Measurements from ENCODE around the gene RFNG. TPM values are rescaled to one million over a fixed set of nuclear protein-coding genes. Genes with fewer than 3 reads are reported as not detected.

Gene RFNG
- total and polyA plus RNA-seq, 8 donors = 18.2 to 59.1 (median 29.6) TPM

DNA sequence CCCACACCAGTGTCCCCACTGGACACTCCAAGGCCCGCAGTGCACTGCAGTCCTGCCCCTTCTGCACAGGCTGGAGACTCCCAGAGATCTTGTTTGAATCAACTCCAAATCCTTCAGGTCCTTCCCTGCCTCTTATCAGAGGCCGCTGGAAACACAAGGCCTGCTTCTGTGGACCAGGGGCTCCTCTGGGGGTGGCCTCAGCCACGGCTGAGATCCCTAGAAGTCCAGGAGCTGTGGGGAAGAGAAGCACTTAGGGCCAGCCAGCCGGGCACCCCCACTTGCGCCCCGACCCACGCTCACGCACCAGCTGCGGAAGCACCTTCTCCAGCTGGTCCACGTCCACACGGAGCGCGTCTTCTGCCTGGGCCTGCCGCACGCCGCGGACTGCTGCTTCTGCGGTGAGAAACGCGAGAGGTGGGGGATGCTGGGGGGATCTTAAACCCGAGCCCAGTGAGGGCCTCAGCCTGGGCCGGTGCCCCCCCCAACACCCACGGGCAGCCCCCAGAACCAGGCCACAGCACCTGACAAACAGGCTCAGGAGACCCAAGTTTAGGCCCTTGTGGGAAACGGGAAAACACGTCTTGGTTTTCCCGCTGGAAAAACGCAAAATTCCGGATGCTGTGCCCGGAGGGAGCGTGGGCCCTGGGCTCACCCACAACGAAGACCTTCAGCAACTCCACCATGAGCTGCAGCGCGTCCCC is 32.5 kb downstream of the RFNG start:
- TF ChIP-seq, protein P1, sequence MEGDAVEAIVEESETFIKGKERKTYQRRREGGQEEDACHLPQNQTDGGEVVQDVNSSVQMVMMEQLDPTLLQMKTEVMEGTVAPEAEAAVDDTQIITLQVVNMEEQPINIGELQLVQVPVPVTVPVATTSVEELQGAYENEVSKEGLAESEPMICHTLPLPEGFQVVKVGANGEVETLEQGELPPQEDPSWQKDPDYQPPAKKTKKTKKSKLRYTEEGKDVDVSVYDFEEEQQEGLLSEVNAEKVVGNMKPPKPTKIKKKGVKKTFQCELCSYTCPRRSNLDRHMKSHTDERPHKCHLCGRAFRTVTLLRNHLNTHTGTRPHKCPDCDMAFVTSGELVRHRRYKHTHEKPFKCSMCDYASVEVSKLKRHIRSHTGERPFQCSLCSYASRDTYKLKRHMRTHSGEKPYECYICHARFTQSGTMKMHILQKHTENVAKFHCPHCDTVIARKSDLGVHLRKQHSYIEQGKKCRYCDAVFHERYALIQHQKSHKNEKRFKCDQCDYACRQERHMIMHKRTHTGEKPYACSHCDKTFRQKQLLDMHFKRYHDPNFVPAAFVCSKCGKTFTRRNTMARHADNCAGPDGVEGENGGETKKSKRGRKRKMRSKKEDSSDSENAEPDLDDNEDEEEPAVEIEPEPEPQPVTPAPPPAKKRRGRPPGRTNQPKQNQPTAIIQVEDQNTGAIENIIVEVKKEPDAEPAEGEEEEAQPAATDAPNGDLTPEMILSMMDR (IDR thresholded peaks at IDR 0.05) = no peak
- H3K4me1 ChIP-seq = peaks cover 9 to 13% (median 13%) of the 10 kb centered on the region in 3 donors
- H3K27ac ChIP-seq = no peak overlapping the region
- H3K36me3 ChIP-seq = no peaks in the 10 kb centered on the region
- H3K9me3 ChIP-seq = no peaks in the 10 kb centered on the region
- ATAC-seq (no peak), DNase-seq (no peak), FAIRE-seq (no peak)
- no peaks in the 10 kb centered on the region for H3K27me3 ChIP-seq
- 81 to 84% methylated on average over 33 of the region's 33 CpGs for WGBS, 2 donors
- intact Hi-C loops (cut with DNase I) = loop anchor here (2.0 to 10.0 kb wide), 3 partner anchors 54 to 64 kb away; partner anchors contain the start of gene NOTUM (in 1 of the 3)
- no peak overlapping the region for H3K4me3 ChIP-seq

- H3K36me3 ChIP-seq = no peaks in the 10 kb centered on the region
- ATAC-seq (no peak), DNase-seq (no peak), FAIRE-seq (no peak)
- intact Hi-C loops (cut with DNase I) = loop anchor here (2.0 to 10.0 kb wide), 3 partner anchors 54 to 64 kb away; partner anchors contain the start of gene NOTUM (in 1 of the 3)
- H3K27ac ChIP-seq = peak overlapping the region in 1 of 4 donors; percentile 16
- no peaks in the 10 kb centered on the region for H3K9me3 ChIP-seq
- 46 to 53% methylated on average over 19 of the region's 19 CpGs for WGBS, 2 donors
- TF ChIP-seq, protein P1 (IDR thresholded peaks at IDR 0.05) = no peak
- H3K4me1 ChIP-seq = peaks cover 7 to 9% (median 7%) of the 10 kb centered on the region in 3 donors
- no peaks in the 10 kb centered on the region for H3K27me3 ChIP-seq
- H3K4me3 ChIP-seq = no peak overlapping the region
These were observed 33.2 kb downstream of the RFNG start for GRCh38 chr17:82018152-82018988.

- FAIRE-seq = no peak
- H3K4me3 ChIP-seq = no peak overlapping the region
- no peaks in the 10 kb centered on the region for H3K27me3 ChIP-seq
- H3K9me3 ChIP-seq = no peaks in the 10 kb centered on the region
- no peak for ATAC-seq
- TF ChIP-seq, protein P1 (IDR thresholded peaks at IDR 0.05) = no peak
- WGBS, 2 donors = 79 to 84% methylated on average over 13 of the region's 13 CpGs
- peak overlapping the region in 1 of 4 donors; percentile 16 for H3K27ac ChIP-seq
- no peak for DNase-seq
- peaks cover 7 to 9% (median 7%) of the 10 kb centered on the region in 3 donors for H3K4me1 ChIP-seq
- H3K36me3 ChIP-seq = no peaks in the 10 kb centered on the region
- intact Hi-C loops (cut with DNase I) = loop anchor here (2.0 to 10.0 kb wide), 3 partner anchors 53 to 63 kb away; partner anchors contain the start of gene NOTUM (in 1 of the 3)
These were observed 33.9 kb downstream of the RFNG start for GRCh38 chr17:82017612-82018151.

DNA sequence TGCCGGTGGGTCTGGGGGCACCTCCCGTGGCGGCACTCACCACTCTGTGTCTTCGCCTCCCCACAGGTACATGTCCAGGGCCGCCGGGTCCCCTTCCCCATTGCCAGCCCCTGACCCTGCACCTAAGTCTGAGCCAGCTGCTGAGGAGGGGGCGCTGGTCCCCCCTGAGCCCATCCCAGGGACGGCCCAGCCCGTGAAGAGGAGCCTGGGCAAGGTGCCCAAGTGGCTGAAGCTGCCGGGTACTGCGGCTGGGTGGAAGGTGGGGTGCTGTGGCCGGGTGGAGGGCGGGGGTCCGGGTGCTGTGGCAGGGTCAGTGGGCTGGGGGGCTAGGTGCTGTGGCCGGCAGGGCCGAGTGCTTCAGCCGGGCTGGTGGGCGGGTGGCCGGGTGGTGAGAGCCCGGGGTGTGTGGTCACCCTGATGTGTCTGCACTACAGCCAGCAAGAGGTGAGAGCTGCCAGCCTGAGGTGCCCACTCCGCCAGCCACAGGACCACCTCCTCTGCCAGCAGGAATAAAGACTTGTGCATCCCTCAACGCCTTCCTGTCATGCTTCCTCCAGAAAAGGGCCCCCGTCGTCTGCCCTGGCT is 34.6 kb downstream of the RFNG start:
- H3K4me3 ChIP-seq = no peak overlapping the region
- WGBS, 2 donors = 85 to 86% methylated on average over 24 of the region's 24 CpGs
- DNase-seq (no peak), ATAC-seq (no peak), FAIRE-seq (no peak)
- no peaks in the 10 kb centered on the region for H3K27me3 ChIP-seq
- TF ChIP-seq, protein P1 (IDR thresholded peaks at IDR 0.05) = no peak
- intact Hi-C loops (cut with DNase I) = loop anchor here in 2 of 3 donors (5.0 to 10.0 kb wide), 2 partner anchors 55 to 62 kb away; partner anchors contain the start of gene NOTUM (in 1 of the 2)
- H3K4me1 ChIP-seq = peaks cover 4 to 7% (median 4%) of the 10 kb centered on the region in 3 donors
- H3K27ac ChIP-seq = no peak overlapping the region
- H3K9me3 ChIP-seq = no peaks in the 10 kb centered on the region
- H3K36me3 ChIP-seq = no peaks in the 10 kb centered on the region

All from pancreas (tissue), 10 donors.